MM.1S (cell line): ENCODE data around the gene TMED7.

Source experiments
- EZH2phosphoT487 ChIP-seq: fragments of 300-600 bp; sonication (generic); IDR thresholded peaks from 2 replicates; pipeline ENCODE4 v1.6.1; 2018; ENCODE audit warnings: antibody characterized with exemption, low read length
- TF ChIP-seq, protein P1 (sequence below): fragments of 300-600 bp; sonication (generic); IDR thresholded peaks from 2 replicates; pipeline ENCODE4 v1.5.1; 2016; ENCODE audit warnings: antibody characterized with exemption, low read length, mixed read lengths

DNA sequence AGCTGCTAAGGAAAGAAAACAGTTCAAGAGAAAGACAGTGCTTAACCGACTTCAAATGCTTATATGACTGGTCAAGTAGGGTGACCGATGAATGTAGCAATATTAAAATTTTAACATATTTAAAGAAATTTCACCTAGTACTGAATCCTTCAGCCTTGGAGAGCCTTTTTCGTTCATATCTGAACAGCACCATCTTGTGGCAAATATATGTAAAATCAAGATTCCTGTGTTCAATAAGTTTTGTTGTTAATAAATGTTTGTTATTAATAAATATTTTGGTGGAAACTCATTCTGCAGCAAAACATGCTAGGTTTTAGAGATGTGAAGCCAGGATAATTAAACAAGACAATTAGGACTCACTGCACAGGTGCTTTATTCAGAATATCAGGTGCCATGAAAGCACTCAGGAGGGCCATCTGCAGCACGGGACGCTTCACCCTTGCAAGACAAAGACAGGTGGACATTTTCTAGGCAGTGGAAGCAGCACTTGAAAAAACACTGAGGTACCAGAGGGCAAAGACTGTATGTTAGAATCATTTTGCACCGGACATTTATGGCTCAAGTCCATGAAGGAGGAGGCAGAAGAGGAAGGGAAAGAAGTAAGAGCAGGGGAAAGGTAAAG is 39.2 kb downstream of the TMED7 start:
- TF ChIP-seq, protein P1, sequence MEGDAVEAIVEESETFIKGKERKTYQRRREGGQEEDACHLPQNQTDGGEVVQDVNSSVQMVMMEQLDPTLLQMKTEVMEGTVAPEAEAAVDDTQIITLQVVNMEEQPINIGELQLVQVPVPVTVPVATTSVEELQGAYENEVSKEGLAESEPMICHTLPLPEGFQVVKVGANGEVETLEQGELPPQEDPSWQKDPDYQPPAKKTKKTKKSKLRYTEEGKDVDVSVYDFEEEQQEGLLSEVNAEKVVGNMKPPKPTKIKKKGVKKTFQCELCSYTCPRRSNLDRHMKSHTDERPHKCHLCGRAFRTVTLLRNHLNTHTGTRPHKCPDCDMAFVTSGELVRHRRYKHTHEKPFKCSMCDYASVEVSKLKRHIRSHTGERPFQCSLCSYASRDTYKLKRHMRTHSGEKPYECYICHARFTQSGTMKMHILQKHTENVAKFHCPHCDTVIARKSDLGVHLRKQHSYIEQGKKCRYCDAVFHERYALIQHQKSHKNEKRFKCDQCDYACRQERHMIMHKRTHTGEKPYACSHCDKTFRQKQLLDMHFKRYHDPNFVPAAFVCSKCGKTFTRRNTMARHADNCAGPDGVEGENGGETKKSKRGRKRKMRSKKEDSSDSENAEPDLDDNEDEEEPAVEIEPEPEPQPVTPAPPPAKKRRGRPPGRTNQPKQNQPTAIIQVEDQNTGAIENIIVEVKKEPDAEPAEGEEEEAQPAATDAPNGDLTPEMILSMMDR: peak; percentile 55
- no peak for TF ChIP-seq EZH2phosphoT487
